T-cell (primary cell): ENCODE measurements around the gene MAP6. TPM values are rescaled to one million over a fixed set of nuclear protein-coding genes. Genes with fewer than 3 reads are reported as not detected.

Source experiments
- ATAC-seq, 4 experiments: fragments of 200-7000 bp in 3 of 4; fragments of 150-1000 bp in 1 of 4; cut with Tn5 transposase; replicated peaks in 1 of 4; 1 replicate in 3 of 4; 2 replicates in 1 of 4; pipeline ENCODE4 v1.10.0; 2021; ENCODE audit warnings: moderate library complexity in 3 of 4, mild to moderate bottlenecking in 2 of 4, moderate number of reproducible peaks in 1 of 4
- CTCF ChIA-PET, 2 donors: fragments of 300-600 bp; sonication (Branson Sonifier 250); formaldehyde crosslinking; loops; one replicate each; lab custom pipeline; 2022; ENCODE audit warnings: antibody characterized with exemption in 2 of 2; lab: Charles Lee
- POLR2A ChIA-PET, 2 donors: fragments of 300-600 bp; sonication (Branson Sonifier 250); formaldehyde crosslinking; loops; one replicate each; lab custom pipeline; 2022; ENCODE audit warnings: antibody characterized with exemption in 2 of 2; lab: Charles Lee
- DNase-seq, 35 experiments: peaks; one replicate each; pipeline versions ENCODE4 v3.0.0 to v3.0.0-alpha.2; 2013 to 2023
- H3K27ac ChIP-seq: one replicate; pipeline ENCODE4 v1.5.1; 2013; ENCODE audit warnings: low read length
- H3K27me3 ChIP-seq, 2 experiments: replicated peaks in 1 of 2; 1 replicate in 1 of 2; 2 replicates in 1 of 2; pipeline versions ENCODE4 v1.6.1 to v1.7.0; 2013; ENCODE audit warnings: low read length in 1 of 2, mixed read lengths in 1 of 2; ENCODE audit not compliant: control insufficient read depth in 2 of 2, insufficient read depth in 2 of 2; ENCODE audit errors: extremely low read depth in 1 of 2
- H3K36me3 ChIP-seq, 2 donors: 1 replicate in 1 of 2; 2 replicates in 1 of 2; pipeline versions ENCODE4 v1.6.1 to v1.7.0; 2013; ENCODE audit warnings: low read length in 1 of 2; ENCODE audit not compliant: control insufficient read depth in 2 of 2, insufficient read depth in 1 of 2; ENCODE audit errors: extremely low read depth in 1 of 2
- H3K4me1 ChIP-seq, 2 experiments: 1 replicate in 1 of 2; 2 replicates in 1 of 2; pipeline versions ENCODE4 v1.6.1 to v1.7.0; 2013; ENCODE audit warnings: low read length in 2 of 2, mixed read lengths in 1 of 2; ENCODE audit not compliant: insufficient read depth in 2 of 2, control insufficient read depth in 1 of 2; ENCODE audit errors: extremely low read depth in 1 of 2
- H3K4me3 ChIP-seq, 2 donors: 1 replicate in 1 of 2; 2 replicates in 1 of 2; pipeline versions ENCODE4 v1.5.1 to v1.7.0; 2013; ENCODE audit warnings: mild to moderate bottlenecking in 2 of 2, low read length in 1 of 2, moderate library complexity in 1 of 2; ENCODE audit not compliant: control insufficient read depth in 1 of 2; ENCODE audit errors: extremely low read depth in 1 of 2
- H3K9me3 ChIP-seq: 2 replicates; pipeline ENCODE4 v1.7.0; 2013
- H3K27ac Mint-ChIP-seq, 2 donors: one replicate each; pipeline ENCODE4 v1.8.0; 2020 to 2021; ENCODE audit warnings: mild to moderate bottlenecking in 2 of 2, mixed read lengths in 2 of 2
- H3K27me3 Mint-ChIP-seq, 2 donors: one replicate each; pipeline ENCODE4 v1.8.0; 2021 to 2022; ENCODE audit warnings: mixed read lengths in 2 of 2
- H3K36me3 Mint-ChIP-seq: one replicate; pipeline ENCODE4 v1.8.0; 2021; ENCODE audit warnings: mixed read lengths
- H3K4me1 Mint-ChIP-seq, 3 donors: one replicate each; pipeline ENCODE4 v1.8.0; 2020 to 2022; ENCODE audit warnings: mixed read lengths in 3 of 3, mild to moderate bottlenecking in 1 of 3
- H3K4me3 Mint-ChIP-seq, 3 donors: one replicate each; pipeline ENCODE4 v1.8.0; 2020 to 2022; ENCODE audit warnings: mild to moderate bottlenecking in 3 of 3, mixed read lengths in 3 of 3, moderate library complexity in 3 of 3
- H3K9me3 Mint-ChIP-seq, 3 donors: one replicate each; pipeline ENCODE4 v1.8.0; 2020 to 2022; ENCODE audit warnings: mixed read lengths in 3 of 3
- whole genome bisulfite sequencing: methylation state at CpG from one replicate; pipeline ENCODE4 v1.1.5; 2013; ENCODE audit warnings: missing lambda C conversion rate; ENCODE audit not compliant: insufficient coverage; 5-methylcytosine and 5-hydroxymethylcytosine counted together
- total RNA-seq, 35 experiments: library from RNA in 6 of 35; stranded (reverse) in 6 of 35; fragments of 120-200 nt in 1 of 35; gene quantifications; one replicate each; pipeline versions ENCODE4 v1.2.1 to v1.2.4 and lab custom pipeline; 2013 to 2026

The MAP6 gene
- total RNA-seq, 5 donors from 2014 or later (not counting 1 experiment from before 2014, with no cell fraction given) = 0.19 to 0.35 (median 0.30) TPM; not detected in 2

- ChIA-PET POLR2A (interaction anchor here (0.5 to 0.6 kb wide), 2 partner anchors 9 to 1787 kb away, joined by 4 to 7 read pairs; no protein-coding TSS in a partner anchor), CTCF (interaction anchor here (0.6 to 1.3 kb wide), 5 partner anchors 8 to 377 kb away, joined by 3 to 6 read pairs (median 4); no protein-coding TSS in a partner anchor)
- Histone ChIP-seq H3K27ac (no peak overlapping the region), H3K27me3 (peaks cover 0 to 17% of the 10 kb centered on the region in 2 experiments), H3K4me1 (peaks cover 0 to 6% of the 10 kb centered on the region in 2 experiments), H3K4me3 (no peak overlapping the region), H3K36me3 (no peaks in the 10 kb centered on the region), H3K9me3 (no peaks in the 10 kb centered on the region)
- ATAC-seq = peak; percentile 73 to 88 (median 86)
- H3K4me3 Mint-ChIP-seq = no peak overlapping the region
- no peaks in the 10 kb centered on the region for H3K9me3 Mint-ChIP-seq
- WGBS = 11% methylated on average over 8 of the region's 17 CpGs
- H3K27me3 Mint-ChIP-seq = peaks cover 3 to 9% of the 10 kb centered on the region in 2 donors
- H3K36me3 Mint-ChIP-seq = no peaks in the 10 kb centered on the region
- peaks cover 8 to 13% (median 8%) of the 10 kb centered on the region in 3 donors for H3K4me1 Mint-ChIP-seq
- no peak overlapping the region for H3K27ac Mint-ChIP-seq
- DNase-seq = peak; percentile 3 to 82 (median 49)
Observed at GRCh38 chr11:75706260-75706729, 37.5 kb upstream of the MAP6 start.

GRCh38 chr11:75705541-75705940 lies 36.7 kb upstream of the MAP6 start:
- 65% methylated on average over 3 of the region's 3 CpGs for WGBS
- Histone ChIP-seq H3K4me3 (no peak overlapping the region), H3K27me3 (peaks cover 0 to 21% of the 10 kb centered on the region in 2 experiments), H3K36me3 (no peaks in the 10 kb centered on the region), H3K4me1 (peaks cover 0 to 6% of the 10 kb centered on the region in 2 experiments), H3K27ac (no peak overlapping the region), H3K9me3 (no peaks in the 10 kb centered on the region)
- DNase-seq = no peak
- CTCF ChIA-PET = interaction anchor here (0.6 to 1.3 kb wide), 4 partner anchors 9 to 376 kb away, joined by 3 to 6 read pairs (median 5); no protein-coding TSS in a partner anchor
- no peak overlapping the region for H3K27ac Mint-ChIP-seq
- no peak overlapping the region for H3K4me3 Mint-ChIP-seq
- no peaks in the 10 kb centered on the region for H3K9me3 Mint-ChIP-seq
- no peaks in the 10 kb centered on the region for H3K36me3 Mint-ChIP-seq
- ATAC-seq = no peak
- H3K27me3 Mint-ChIP-seq = peaks cover 3 to 5% of the 10 kb centered on the region in 2 donors
- H3K4me1 Mint-ChIP-seq = peaks cover 8 to 13% (median 8%) of the 10 kb centered on the region in 3 donors
- POLR2A ChIA-PET = interaction anchor here in 1 of 2 donors (0.6 kb wide), 1 partner anchor 1786 kb away, joined by 7 read pairs; no protein-coding TSS in a partner anchor

DNA sequence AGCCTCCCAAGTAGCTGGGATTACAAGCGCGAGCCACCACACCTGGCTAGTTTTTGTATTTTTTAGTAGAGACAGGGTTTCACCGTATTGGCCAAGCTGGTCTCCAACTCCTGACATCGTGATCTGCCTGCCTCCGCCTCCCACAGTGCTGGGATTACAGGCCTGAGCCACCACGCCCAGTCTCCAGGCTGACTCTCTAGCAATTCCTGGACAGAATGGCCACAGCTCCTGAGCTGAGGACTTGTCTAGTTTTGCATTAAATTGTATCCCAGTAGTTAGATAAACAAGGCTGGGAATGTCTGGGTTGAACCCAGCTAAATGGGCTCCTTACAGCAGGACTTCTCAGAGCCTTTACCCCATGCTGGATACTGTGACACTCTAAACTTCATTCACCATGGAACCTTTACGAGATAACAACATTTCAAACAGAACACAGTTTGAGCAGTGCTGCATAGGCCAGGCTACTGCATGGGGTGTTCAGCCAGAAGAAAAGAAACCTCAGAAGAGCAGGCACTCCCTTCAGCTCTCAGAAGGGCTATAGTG lies 34.9 kb upstream of the MAP6 start:
- CTCF ChIA-PET = no interaction called here
- Histone ChIP-seq H3K4me3 (no peak overlapping the region), H3K36me3 (no peaks in the 10 kb centered on the region), H3K4me1 (peaks cover 0 to 6% of the 10 kb centered on the region in 2 experiments), H3K27me3 (peaks cover 0 to 25% of the 10 kb centered on the region in 2 experiments), H3K27ac (no peak overlapping the region), H3K9me3 (no peaks in the 10 kb centered on the region)
- no peaks in the 10 kb centered on the region for H3K9me3 Mint-ChIP-seq
- H3K4me1 Mint-ChIP-seq = peaks cover 8 to 13% (median 8%) of the 10 kb centered on the region in 3 donors
- ATAC-seq = no peak
- no peak overlapping the region for H3K27ac Mint-ChIP-seq
- no peaks in the 10 kb centered on the region for H3K36me3 Mint-ChIP-seq
- H3K4me3 Mint-ChIP-seq = no peak overlapping the region
- peaks cover 14 to 19% of the 10 kb centered on the region in 2 donors for H3K27me3 Mint-ChIP-seq
- no peak for DNase-seq
- WGBS = 83% methylated on average over 4 of the region's 7 CpGs
- POLR2A ChIA-PET = no interaction called here

DNA sequence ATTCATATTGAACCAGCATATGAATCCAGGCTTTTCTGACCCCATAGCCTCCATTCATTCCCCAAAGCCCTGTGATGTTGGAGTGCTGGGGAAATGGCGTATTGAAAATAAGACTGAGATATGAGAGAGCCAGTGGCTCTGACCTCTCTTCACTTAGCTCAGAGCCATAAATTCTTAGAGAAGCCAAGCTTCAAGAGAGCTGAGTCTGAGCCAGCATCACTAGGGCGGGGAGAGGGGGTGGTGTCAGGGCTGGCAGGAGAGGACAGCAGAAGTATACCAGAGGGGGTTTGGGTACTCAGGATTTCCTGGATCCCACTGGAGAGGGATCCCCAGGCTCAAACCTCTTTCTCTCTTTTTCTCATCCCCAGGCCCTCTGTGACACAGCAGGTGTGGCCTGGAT lies 32.1 kb upstream of the MAP6 start:
- no peaks in the 10 kb centered on the region for H3K36me3 Mint-ChIP-seq
- H3K4me1 Mint-ChIP-seq = peaks cover 2 to 7% (median 3%) of the 10 kb centered on the region in 3 donors
- peaks cover 28 to 39% of the 10 kb centered on the region in 2 donors for H3K27me3 Mint-ChIP-seq
- Histone ChIP-seq H3K27me3 (peaks cover 0 to 22% of the 10 kb centered on the region in 2 experiments), H3K4me1 (peaks cover 0 to under 1% of the 10 kb centered on the region in 2 experiments), H3K36me3 (no peaks in the 10 kb centered on the region), H3K27ac (no peak overlapping the region), H3K9me3 (no peaks in the 10 kb centered on the region), H3K4me3 (no peak overlapping the region)
- no peak for DNase-seq
- POLR2A ChIA-PET = no interaction called here
- no peak overlapping the region for H3K27ac Mint-ChIP-seq
- H3K4me3 Mint-ChIP-seq = no peak overlapping the region
- ATAC-seq = no peak
- H3K9me3 Mint-ChIP-seq = no peaks in the 10 kb centered on the region
- CTCF ChIA-PET = no interaction called here
- no CpG with 5 or more reads among the region's 2 CpGs for WGBS

- Histone ChIP-seq H3K4me3 (no peak overlapping the region), H3K9me3 (no peaks in the 10 kb centered on the region), H3K4me1 (no peaks in the 10 kb centered on the region), H3K27ac (no peak overlapping the region), H3K36me3 (no peaks in the 10 kb centered on the region), H3K27me3 (peaks cover 0 to 19% of the 10 kb centered on the region in 2 experiments)
- Mint-ChIP-seq H3K36me3 (no peaks in the 10 kb centered on the region), H3K27me3 (peaks cover 46 to 49% of the 10 kb centered on the region in 2 donors), H3K4me3 (no peak overlapping the region), H3K9me3 (no peaks in the 10 kb centered on the region), H3K4me1 (no peaks in the 10 kb centered on the region), H3K27ac (no peak overlapping the region)
- POLR2A ChIA-PET = no interaction called here
- CTCF ChIA-PET = no interaction called here
- WGBS = 67% methylated on average over 1 of the region's 4 CpGs
- DNase-seq = no peak
- no peak for ATAC-seq
Observed at GRCh38 chr11:75697906-75698581, 29.2 kb upstream of the MAP6 start.

DNA sequence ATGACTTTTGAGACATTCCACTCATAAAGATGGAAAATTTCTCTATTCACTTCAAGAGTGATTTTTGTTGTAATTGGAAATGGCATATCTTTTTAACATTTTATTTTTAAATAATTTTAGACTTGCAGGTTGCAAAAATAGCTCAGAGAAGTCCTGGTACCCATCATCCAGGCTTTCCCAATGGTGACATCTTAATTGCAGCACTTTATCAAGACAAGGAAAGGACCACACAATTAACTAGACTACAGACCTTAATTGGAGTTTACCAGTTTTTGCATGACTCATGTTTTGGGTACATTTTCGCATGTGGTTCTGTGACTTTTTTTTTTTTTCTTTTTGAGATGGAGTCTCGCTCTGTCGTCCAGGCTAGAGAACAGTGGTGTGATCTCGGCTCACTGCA lies 23.0 kb upstream of the MAP6 start:
- Histone ChIP-seq H3K27ac (no peak overlapping the region), H3K27me3 (peaks cover 0 to 17% of the 10 kb centered on the region in 2 experiments), H3K9me3 (no peaks in the 10 kb centered on the region), H3K36me3 (no peaks in the 10 kb centered on the region), H3K4me3 (no peak overlapping the region), H3K4me1 (no peaks in the 10 kb centered on the region)
- POLR2A ChIA-PET = no interaction called here
- H3K4me1 Mint-ChIP-seq = peaks cover 0 to 5% (median 0%) of the 10 kb centered on the region in 3 donors
- ATAC-seq (no peak), DNase-seq (no peak)
- CTCF ChIA-PET = no interaction called here
- no peak overlapping the region for H3K27ac Mint-ChIP-seq
- H3K36me3 Mint-ChIP-seq = no peaks in the 10 kb centered on the region
- 50% methylated on average over 1 of the region's 4 CpGs for WGBS
- no peak overlapping the region for H3K4me3 Mint-ChIP-seq
- peaks cover 43 to 48% of the 10 kb centered on the region in 2 donors for H3K27me3 Mint-ChIP-seq
- peaks cover under 1 to 2% (median 1%) of the 10 kb centered on the region in 3 donors for H3K9me3 Mint-ChIP-seq
